Measurements from ENCODE around the gene ELMO1.

Gene ELMO1

GRCh38 chr7:37076668-37077067, 372.0 kb downstream of the ELMO1 start:
- DNase-seq, result no peak

GRCh38 chr7:37074370-37074769, 374.3 kb downstream of the ELMO1 start:
- DNase-seq, result no peak

- no peak for DNase-seq
Measured at GRCh38 chr7:37071124-37071523, 377.5 kb downstream of the ELMO1 start.

- no peak for DNase-seq
Measured at GRCh38 chr7:37070471-37070870, 378.2 kb downstream of the ELMO1 start.

- no peak for DNase-seq
Measured at GRCh38 chr7:37070031-37070430, 378.6 kb downstream of the ELMO1 start.

- DNase-seq, result no peak
Measured at GRCh38 chr7:37069336-37069735, 379.3 kb downstream of the ELMO1 start.

- DNase-seq, result no peak
Measured at GRCh38 chr7:37068902-37069301, 379.8 kb downstream of the ELMO1 start.

GRCh38 chr7:37068038-37068437, 380.6 kb downstream of the ELMO1 start:
- DNase-seq, result no peak

GRCh38 chr7:37065779-37066271, 382.8 kb downstream of the ELMO1 start:
- DNase-seq, result no peak

GRCh38 chr7:37062560-37062859, 386.2 kb downstream of the ELMO1 start:
- DNase-seq, result no peak

- DNase-seq, result no peak
Measured at GRCh38 chr7:37061849-37062559, 386.7 kb downstream of the ELMO1 start.

GRCh38 chr7:37056234-37056912, 392.3 kb downstream of the ELMO1 start:
- DNase-seq, result no peak

- DNase-seq, result no peak
Measured at GRCh38 chr7:37054624-37055241, 393.9 kb downstream of the ELMO1 start.

GRCh38 chr7:37052705-37053104, 396.0 kb downstream of the ELMO1 start:
- DNase-seq, result peak in 1 of 4 experiments; percentile 2

- DNase-seq, result no peak
Measured at GRCh38 chr7:37050801-37051200, 397.9 kb downstream of the ELMO1 start.

GRCh38 chr7:37048674-37049073, 400.0 kb downstream of the ELMO1 start:
- no peak for DNase-seq

GRCh38 chr7:37047260-37047659, 401.4 kb downstream of the ELMO1 start:
- no peak for DNase-seq

GRCh38 chr7:37046531-37047079, 402.1 kb downstream of the ELMO1 start:
- no peak for DNase-seq

- DNase-seq, result no peak
Measured at GRCh38 chr7:37045681-37046179, 402.9 kb downstream of the ELMO1 start.

- DNase-seq, result no peak
Measured at GRCh38 chr7:37041461-37041860, 407.2 kb downstream of the ELMO1 start.

- DNase-seq, result no peak
Measured at GRCh38 chr7:37040330-37040729, 408.3 kb downstream of the ELMO1 start.

- no peak for DNase-seq
Measured at GRCh38 chr7:37039131-37039749, 409.4 kb downstream of the ELMO1 start.

- DNase-seq, result no peak
Measured at GRCh38 chr7:37038706-37039105, 410.0 kb downstream of the ELMO1 start.
